GM19099 (cell line): Measurements from ENCODE around the gene ATP9B.

Experiments
- POLR2A ChIP-seq: IDR thresholded peaks from 3 replicates; pipeline ENCODE4 v1.6.1; 2011; ENCODE audit warnings: low read depth; ENCODE audit not compliant: insufficient read length; ENCODE audit errors: extremely low read depth

Gene ATP9B

GRCh38 chr18:79425569-79425886, 356.3 kb downstream of the ATP9B start:
- TF ChIP-seq POLR2A = no peak

GRCh38 chr18:79426376-79427300, 357.4 kb downstream of the ATP9B start:
- no peak for TF ChIP-seq POLR2A

- TF ChIP-seq POLR2A = no peak
Measured at GRCh38 chr18:79427368-79428225, 358.4 kb downstream of the ATP9B start.
